GM21529 (cell line): ENCODE measurements around the gene LCNL1.

ENCODE experiments used
- ATAC-seq: cut with Tn5 transposase; IDR thresholded peaks from one replicate; pipeline ENCODE4 v1.9.1; 2021; ENCODE audit not compliant: unreplicated experiment

The LCNL1 gene

GRCh38 chr9:136958473-136958872 is 24.3 kb upstream of the LCNL1 start:
- ATAC-seq, result no peak

GRCh38 chr9:136958898-136959850 is 23.6 kb upstream of the LCNL1 start:
- ATAC-seq, result no peak

GRCh38 chr9:136960212-136960937 is 22.4 kb upstream of the LCNL1 start:
- ATAC-seq, result no peak

GRCh38 chr9:136960938-136961275 is 21.9 kb upstream of the LCNL1 start:
- ATAC-seq, result no peak

- no peak for ATAC-seq
Observed at GRCh38 chr9:136961279-136962065, 21.3 kb upstream of the LCNL1 start.

GRCh38 chr9:136962163-136962562 is 20.6 kb upstream of the LCNL1 start:
- ATAC-seq, result no peak

- no peak for ATAC-seq
Observed at GRCh38 chr9:136962701-136963248, 20.0 kb upstream of the LCNL1 start.

- no peak for ATAC-seq
Observed at GRCh38 chr9:136963341-136963740, 19.5 kb upstream of the LCNL1 start.

GRCh38 chr9:136963751-136964150 is 19.0 kb upstream of the LCNL1 start:
- ATAC-seq, result no peak

GRCh38 chr9:136964171-136964689 is 18.6 kb upstream of the LCNL1 start:
- ATAC-seq, result no peak

- no peak for ATAC-seq
Observed at GRCh38 chr9:136964833-136965422, 17.9 kb upstream of the LCNL1 start.

GRCh38 chr9:136965771-136966484 is 16.9 kb upstream of the LCNL1 start:
- no peak for ATAC-seq

GRCh38 chr9:136968333-136969127 is 14.3 kb upstream of the LCNL1 start:
- ATAC-seq, result no peak

- no peak for ATAC-seq
Observed at GRCh38 chr9:136969150-136969549, 13.6 kb upstream of the LCNL1 start.

- no peak for ATAC-seq
Observed at GRCh38 chr9:136969774-136970173, 13.0 kb upstream of the LCNL1 start.

- ATAC-seq, result no peak
Observed at GRCh38 chr9:136970361-136970760, 12.4 kb upstream of the LCNL1 start.

GRCh38 chr9:136971746-136972145 is 11.0 kb upstream of the LCNL1 start:
- ATAC-seq, result no peak

- no peak for ATAC-seq
Observed at GRCh38 chr9:136972335-136972734, 10.5 kb upstream of the LCNL1 start.

GRCh38 chr9:136972743-136973142 is 10.1 kb upstream of the LCNL1 start:
- no peak for ATAC-seq
